GM21390 (cell line): ENCODE data around the gene TERB2.
"Not testable (repeated sequence)": the region's sequence is repeated elsewhere in the genome, so short reads cannot be mapped to it uniquely, and the experiment has no call there.

ENCODE experiments used
- ATAC-seq: cut with Tn5 transposase; IDR thresholded peaks from one replicate; pipeline ENCODE4 v1.9.1; 2021; ENCODE audit not compliant: unreplicated experiment

TERB2 gene

DNA sequence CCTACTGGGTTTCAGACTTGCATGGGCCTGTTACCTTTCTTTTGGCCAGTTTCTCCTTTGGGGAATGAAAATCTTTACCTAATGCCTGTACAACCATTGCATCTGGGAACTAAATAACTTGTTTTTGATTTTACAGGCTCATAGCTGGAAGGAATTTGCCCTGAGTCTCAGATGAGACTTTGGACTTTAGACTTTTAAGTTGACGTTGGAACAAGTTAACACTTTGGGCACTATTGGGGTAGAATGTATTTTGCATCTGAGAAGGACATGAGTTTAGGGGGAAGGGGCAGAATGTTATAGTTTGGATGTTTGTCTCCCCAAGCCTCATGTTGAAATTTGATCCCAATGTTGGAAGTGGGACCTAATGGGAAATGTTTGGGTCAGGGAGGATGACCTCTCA, 44.7 kb downstream of the TERB2 start:
- not testable (repeated sequence) for ATAC-seq

DNA sequence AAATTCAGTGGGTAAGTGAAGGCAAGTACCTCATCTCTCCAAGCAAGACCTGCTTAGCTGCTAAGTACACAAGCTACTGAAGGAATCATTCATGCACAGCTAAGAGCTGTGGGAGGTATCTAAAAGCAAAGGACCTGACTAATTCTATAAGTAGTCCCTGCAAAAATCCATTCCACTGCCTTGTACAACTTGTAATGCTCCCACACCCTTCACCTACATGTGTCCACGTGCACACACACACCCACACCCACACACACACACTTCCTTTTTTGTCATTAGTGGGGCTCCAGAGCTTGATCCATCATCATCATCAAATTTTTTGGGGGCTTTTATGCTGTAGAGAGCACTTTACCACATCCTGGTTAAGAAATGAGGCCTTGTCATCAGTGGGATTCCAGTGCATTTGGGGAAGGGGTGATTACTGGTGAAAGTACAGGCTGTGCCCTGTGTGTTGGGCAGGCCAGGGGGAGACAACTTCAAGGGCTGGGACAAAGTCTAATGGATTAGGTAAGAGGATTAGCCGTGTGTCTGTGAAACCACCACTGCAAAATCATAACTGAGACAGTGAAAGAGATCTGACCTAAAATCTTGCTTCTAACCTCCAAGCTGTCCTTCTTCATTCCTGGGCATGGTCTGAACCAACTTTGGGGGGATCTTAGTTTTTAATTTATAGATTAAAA, 47.4 kb downstream of the TERB2 start:
- peak; percentile 63 for ATAC-seq

DNA sequence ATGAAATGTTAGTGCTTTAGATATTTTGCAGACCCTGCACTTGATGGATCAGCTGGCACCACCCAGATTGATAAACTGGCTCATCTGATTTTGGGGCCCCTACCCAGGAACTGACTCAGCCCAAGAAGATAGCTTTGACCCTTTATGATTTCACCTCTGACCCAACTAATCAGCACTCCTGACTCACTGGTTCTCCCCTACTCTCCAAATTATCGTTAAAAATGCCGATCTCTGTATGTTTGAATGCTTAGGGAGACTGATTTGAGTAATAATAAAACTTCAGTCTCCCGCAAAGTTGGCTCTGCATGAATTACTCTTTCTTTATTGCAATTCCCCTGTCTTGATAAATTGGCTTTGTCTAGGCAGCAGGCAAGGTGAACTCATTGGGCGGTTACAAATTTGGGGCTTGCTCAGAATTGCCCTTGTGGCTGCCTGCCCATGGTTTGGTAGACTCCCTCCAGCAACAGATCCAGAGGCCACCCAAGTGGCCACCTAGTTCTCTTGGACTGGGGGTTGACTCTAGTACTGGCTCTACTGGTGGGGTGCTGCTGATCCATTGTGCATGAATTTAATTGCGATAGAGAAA, 48.2 kb downstream of the TERB2 start:
- ATAC-seq, result not testable (repeated sequence)

DNA sequence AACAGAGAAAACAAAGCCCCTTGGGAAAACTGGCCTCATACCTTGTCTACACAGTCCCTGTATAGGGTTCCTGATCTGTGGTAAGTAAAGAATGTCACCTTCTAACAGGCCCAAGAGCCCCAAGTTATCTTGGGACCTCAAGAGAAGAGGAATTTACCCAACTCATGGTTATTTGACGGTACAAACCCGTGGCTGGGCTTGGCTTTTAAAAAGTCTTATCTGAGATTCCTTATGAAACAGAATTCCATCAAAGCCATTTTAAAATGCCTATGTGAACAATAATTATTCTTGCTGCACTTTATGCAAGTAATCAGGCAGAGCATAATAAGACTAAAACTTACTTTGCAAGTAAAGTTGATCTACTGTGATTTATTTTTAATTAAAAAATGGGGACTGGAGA, 52.6 kb downstream of the TERB2 start:
- ATAC-seq, result no peak

DNA sequence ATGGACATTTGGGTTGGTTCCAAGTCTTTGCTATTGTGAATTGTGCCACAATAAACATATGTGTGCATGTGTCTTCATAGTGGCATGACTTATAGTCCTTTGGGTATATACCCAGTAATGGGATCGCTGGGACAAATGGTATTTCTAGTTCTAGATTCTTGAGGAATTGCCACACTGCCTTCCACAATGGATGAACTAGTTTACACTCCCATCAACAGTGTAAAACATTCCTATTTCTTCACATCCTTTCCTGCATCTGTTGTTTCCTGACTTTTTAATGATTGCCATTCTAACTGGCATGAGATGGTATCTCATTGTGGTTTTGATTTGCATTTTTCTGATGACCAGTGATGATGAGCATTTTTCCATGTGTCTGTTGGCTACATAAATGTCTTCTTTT, 58.6 kb downstream of the TERB2 start:
- ATAC-seq, result not testable (repeated sequence)

DNA sequence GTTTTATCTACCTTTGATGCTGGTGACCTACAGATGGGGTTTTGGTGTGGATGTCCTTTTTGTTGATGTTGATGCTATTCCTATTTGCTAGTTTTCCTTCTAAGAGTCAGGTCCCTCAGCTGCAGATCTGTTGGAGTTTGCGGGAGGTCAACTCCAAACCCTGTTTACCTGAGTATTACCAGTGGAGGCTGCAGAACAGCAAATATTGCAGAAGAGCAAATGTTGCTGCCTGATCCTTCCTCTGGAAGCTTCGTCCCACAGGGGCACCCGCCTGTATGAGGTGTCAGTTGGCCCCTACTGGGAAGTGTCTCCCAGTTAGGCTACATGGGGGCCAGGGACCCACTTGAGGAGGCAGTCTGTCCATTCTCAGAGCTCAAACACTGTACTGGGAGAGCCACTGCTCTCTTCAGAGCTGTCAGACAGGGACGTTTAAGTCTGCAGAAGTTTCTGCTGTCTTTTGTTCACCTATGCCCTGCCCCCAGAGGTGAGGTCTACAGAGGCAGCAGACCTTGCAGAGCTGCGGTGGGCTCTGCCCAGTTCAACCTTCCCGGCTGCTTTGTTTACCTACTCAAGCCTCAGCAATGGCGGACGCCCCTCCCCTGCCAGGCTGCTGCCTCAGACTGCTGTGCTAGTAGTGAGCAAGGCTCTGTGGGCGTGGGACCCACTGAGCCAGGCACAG, 63.9 kb downstream of the TERB2 start:
- not testable (repeated sequence) for ATAC-seq

DNA sequence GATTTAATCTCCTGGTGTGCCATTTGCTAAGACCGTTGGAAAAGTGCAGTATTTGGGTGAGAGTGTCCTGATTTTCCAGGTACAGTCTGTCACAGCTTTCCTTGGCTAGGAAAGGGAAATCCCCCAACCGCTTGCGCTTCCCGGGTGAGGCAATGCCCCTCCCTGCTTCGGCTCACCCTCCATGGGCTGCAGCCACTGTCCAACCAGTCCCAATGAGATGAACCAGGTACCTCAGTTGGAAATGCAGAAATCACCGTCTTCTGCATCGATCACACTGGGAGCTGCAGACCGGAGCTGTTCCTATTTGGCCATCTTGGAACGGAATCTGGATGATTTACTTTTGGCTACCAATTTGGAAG, 64.4 kb downstream of the TERB2 start:
- not testable (repeated sequence) for ATAC-seq

DNA sequence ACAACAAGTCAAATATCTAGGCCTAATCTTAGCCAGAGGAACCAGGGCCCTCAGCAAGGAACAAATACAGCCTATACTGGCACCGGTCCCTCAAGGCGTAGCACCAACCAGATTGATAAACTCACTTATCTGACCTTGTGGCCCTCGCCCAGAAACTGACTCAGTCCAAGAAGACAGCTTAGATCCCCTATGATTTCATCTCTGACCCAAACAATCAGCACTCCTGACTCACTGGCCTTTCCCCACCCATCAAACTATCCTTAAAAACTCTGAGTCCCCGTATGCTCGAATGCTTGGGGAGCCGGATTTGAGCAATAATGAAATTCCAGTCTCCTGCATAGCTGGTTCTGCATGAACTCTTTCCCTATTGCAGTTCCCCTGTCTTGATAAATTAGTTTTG, 64.9 kb downstream of the TERB2 start:
- no peak for ATAC-seq

DNA sequence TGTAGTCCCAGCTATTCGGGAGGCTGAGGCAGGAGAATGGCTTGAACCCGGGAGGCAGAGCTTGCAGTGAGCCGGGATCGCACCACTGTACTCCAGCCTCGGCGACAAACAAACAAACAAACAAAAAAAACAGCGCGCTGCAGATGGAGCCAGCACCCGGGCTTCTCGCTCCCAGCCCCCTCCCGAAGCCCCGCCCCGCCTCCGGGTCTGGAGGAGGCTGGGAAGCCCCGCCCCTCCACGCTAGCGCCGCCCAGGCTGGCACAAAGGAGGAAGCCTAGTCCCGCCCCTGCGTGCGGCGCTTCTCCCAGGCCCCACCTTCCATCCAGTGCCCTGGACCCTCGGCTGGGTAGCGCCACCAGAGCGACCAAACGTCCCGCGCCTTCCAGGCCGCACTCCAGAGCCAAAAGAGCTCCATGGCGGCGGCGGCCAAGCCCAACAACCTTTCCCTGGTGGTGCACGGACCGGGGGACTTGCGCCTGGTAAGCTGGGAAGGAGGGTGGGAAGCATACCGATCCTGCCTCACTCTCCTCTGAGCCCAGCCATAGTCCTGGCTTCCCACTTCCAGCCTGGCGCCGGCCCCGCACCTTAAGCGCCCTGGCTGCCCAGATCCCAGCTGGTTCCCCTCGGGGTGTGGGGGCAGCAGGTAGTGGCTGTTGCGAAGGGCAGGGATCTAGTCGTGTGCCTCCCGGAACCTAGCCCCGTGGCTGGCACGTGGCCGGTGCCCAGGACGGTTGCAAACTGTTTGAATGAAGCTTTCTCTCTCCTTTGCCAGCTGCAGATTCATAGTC, 66.6 kb downstream of the TERB2 start, which contains the start of gene SORD:
Gene SORD (plus strand): TSS at position 325 of the 788 bp plus-strand sequence. CDS start 89 bp downstream, at position 414.
- ATAC-seq, result peak; percentile 96

DNA sequence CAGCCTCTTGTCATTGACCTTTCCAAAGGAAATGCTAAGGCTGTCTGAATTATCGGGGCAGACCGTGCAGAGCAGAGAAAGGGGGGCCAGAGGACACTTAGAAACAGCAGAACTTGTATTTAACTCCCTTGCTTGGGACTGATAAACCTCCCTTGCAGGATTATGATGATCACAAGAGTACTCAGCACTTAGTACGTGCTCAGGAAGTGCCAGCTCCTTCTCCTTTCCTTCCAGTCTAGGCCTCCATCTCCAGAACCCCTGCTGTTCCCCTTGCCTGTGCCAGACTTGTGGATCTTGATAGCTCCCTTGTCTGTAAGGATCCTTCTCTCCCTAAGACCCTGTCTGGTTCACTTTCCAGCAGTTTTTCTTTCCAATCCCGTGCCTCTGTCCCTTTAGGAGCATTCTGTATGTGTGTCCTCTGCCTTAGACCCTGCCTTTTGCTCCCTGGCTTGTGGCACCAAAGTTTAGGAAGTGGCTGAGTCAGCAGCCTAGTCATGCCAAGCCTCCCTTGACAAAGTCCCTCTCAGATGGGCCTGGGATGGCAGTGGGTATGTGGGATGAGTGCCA, 67.3 kb downstream of the TERB2 start:
- no peak for ATAC-seq

DNA sequence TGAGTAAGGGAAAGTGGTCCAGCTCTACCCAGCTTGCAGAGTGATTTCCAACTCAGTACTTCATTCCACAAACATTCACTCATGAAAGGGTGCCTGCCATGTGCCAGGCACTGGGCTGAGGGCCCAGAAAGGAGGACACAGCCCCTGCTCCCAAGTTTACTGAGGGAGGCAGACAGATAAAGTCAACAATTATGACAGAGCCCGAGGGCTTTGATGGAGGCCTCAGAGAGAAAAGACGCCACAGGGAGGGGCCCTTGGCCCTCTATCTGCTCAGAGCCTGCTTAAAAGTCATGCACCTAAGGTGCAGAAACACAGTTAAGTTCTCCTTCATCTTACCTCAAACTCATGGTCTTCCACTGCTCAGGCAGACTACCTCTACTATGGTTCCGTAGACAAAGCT, 68.2 kb downstream of the TERB2 start:
- ATAC-seq, result not testable (repeated sequence)

DNA sequence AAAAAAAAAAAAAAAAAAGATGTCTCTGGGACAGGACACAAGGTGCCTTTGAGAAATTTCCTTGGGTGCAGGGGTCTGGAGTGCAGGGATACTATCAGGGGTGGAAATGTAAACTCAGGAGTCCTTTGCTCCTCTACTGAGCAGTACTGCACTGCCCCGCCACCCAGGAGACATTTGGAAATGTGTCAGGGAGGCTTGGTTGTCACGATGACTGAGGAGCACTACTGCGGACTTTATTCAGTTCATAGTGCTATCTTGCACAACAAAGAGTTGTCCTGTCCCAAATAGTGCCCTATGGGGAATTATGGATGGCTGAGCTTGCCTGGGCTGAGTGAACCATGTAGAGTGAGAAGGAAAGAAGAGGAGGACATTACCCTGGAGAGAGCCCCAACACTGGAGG, 69.1 kb downstream of the TERB2 start:
- not testable (repeated sequence) for ATAC-seq

DNA sequence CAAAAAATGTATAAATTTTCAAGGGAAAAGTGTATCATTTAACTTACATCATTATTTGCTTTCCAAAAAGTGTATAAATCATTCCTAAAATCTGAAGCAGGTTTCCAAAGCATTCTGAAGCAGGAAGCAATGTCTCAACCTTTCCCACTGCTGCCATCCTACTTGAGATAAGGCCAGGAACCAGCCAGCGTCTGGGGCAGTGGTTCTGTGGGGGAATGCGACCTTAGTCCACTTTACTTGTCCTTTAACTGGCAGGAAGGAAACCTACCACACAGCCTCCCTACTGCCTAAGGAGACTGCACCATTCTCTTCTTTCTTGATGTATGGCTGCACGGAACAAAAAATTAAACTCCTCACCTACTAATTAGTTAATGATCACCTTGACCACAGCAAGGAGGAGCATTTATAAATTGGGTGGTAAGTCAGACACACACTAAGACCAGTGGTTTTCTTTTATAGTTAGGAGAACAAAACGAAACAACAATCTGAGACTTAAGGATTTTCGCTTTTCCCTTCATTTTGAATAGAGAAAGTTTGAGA, 70.2 kb downstream of the TERB2 start:
- ATAC-seq, result no peak

DNA sequence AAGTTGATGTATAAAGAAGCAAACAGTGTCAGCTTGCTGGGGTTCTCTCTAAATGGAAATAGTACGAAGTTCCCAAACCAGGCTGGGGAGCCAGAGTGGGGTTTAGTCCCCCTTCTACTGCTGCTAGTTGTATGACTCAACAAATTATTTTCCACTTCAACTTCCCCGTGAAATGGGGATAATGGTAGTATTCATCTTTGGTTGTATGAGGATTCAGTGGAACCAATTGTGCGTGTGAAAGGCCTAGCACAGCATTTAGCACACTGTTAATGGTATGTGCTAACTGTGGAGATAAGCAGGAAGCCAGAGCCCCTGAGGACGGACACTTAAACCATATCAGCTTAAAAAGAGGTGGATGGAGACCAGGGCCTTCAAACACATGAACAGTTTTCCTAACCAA, 70.7 kb downstream of the TERB2 start:
- no peak for ATAC-seq
